ENCODE results near the gene CERT1.
"Not testable (repeated sequence)": the region's sequence is repeated elsewhere in the genome, so short reads cannot be mapped to it uniquely, and the experiment has no call there.

Gene CERT1

DNA sequence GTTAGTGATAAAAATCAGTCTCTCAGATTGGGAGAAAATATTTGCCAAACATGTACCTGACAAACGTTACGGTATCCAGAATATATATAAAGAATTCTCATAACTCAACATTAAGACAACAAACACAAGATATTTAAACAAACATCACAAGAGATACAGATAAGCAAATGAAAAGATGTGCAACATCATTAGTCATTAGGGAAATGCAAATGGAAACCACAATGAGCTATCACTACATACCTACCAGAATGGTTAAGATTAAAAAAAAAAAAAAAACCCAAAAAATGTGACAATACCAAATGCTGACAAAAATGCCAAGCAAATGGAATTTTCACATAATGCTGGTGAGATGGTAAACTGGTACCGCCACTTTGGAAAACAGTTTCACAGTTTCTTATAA lies 15.4 kb downstream of the CERT1 start:
- no peak for TF ChIP-seq ZNF384 (IDR thresholded peaks at IDR 0.05)
- TF ChIP-seq LEF1 (IDR thresholded peaks at IDR 0.05; ENCODE audit: borderline replicate concordance): no peak
- TF ChIP-seq NFRKB (IDR thresholded peaks at IDR 0.05): no peak
- TF ChIP-seq CTBP1 (IDR thresholded peaks at IDR 0.05; ENCODE audit: borderline replicate concordance): no peak
- no peak for TF ChIP-seq SP1 (IDR thresholded peaks at IDR 0.05)
- TF ChIP-seq HDGF (IDR thresholded peaks at IDR 0.05; ENCODE audit: borderline replicate concordance): no peak
- no peak for TF ChIP-seq TARDBP (IDR thresholded peaks at IDR 0.05)
- no peak for DNase-seq (ENCODE audit: extremely low spot score)
- POLR2A ChIA-PET: no interaction called here
- CTCF ChIA-PET: no interaction called here

- no peak for DNase-seq (ENCODE audit: extremely low spot score)
- POLR2A ChIA-PET: no interaction called here
- TF ChIP-seq NFRKB (IDR thresholded peaks at IDR 0.05) (no peak), SUZ12 (IDR thresholded peaks at IDR 0.05) (no peak), PKNOX1 (IDR thresholded peaks at IDR 0.05) (no peak), LEF1 (IDR thresholded peaks at IDR 0.05; ENCODE audit: borderline replicate concordance) (no peak), SP1 (IDR thresholded peaks at IDR 0.05) (no peak), HDGF (IDR thresholded peaks at IDR 0.05; ENCODE audit: borderline replicate concordance) (no peak)
- CTCF ChIA-PET: no interaction called here
These were observed 19.8 kb downstream of the CERT1 start for GRCh38 chr5:75491621-75492020.

DNA sequence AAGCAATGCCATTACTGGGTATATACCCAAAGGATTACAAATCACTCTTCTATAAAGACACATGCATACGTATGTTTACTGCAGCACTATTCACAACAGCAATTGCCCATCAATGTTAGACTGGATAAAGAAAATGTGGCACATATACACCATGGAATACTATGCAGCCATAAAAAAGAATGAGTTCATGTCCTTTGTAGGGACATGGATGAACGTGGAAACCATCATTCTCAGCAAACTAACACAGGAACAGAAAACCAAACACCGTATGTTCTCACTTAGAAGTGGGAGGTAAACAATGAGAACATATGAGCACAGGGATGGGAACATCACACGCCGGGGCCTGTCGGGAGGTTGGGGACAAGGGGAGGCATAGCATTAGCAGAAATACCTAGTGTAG lies 21.6 kb downstream of the CERT1 start:
- CTCF ChIA-PET; POLR2A ChIA-PET; DNase-seq (ENCODE audit: extremely low spot score): not testable (repeated sequence)

GRCh38 chr5:75484605-75485004 lies 26.8 kb downstream of the CERT1 start:
- ChIA-PET POLR2A (no interaction called here), CTCF (no interaction called here)
- DNase-seq (ENCODE audit: extremely low spot score): no peak
- TF ChIP-seq ZNF384 (IDR thresholded peaks at IDR 0.05) (no peak), ARNT (IDR thresholded peaks at IDR 0.05) (no peak), HDGF (IDR thresholded peaks at IDR 0.05; ENCODE audit: borderline replicate concordance) (no peak), FOXA1 (IDR thresholded peaks at IDR 0.05) (no peak), FOXK2 (IDR thresholded peaks at IDR 0.05) (no peak), L3MBTL2 (conservative IDR thresholded peaks at IDR 0.05) (no peak), PKNOX1 (IDR thresholded peaks at IDR 0.05) (no peak), SP1 (IDR thresholded peaks at IDR 0.05) (no peak), TARDBP (IDR thresholded peaks at IDR 0.05) (no peak), NFRKB (IDR thresholded peaks at IDR 0.05) (no peak), SUZ12 (IDR thresholded peaks at IDR 0.05) (no peak), ELF4 (IDR thresholded peaks at IDR 0.05) (no peak), FOXM1 (IDR thresholded peaks at IDR 0.05; ENCODE audit: borderline replicate concordance) (no peak), CTBP1 (IDR thresholded peaks at IDR 0.05; ENCODE audit: borderline replicate concordance) (no peak), BHLHE40 (IDR thresholded peaks at IDR 0.05; ENCODE audit: borderline replicate concordance) (no peak), LEF1 (IDR thresholded peaks at IDR 0.05; ENCODE audit: borderline replicate concordance) (no peak)

GRCh38 chr5:75482482-75482881 lies 28.9 kb downstream of the CERT1 start:
- ChIA-PET POLR2A (no interaction called here), CTCF (no interaction called here)
- TF ChIP-seq BHLHE40 (IDR thresholded peaks at IDR 0.05; ENCODE audit: borderline replicate concordance) (no peak), FOXM1 (IDR thresholded peaks at IDR 0.05; ENCODE audit: borderline replicate concordance) (no peak), SUZ12 (IDR thresholded peaks at IDR 0.05) (no peak), ZNF384 (IDR thresholded peaks at IDR 0.05) (no peak), ELF4 (IDR thresholded peaks at IDR 0.05) (no peak), HDGF (IDR thresholded peaks at IDR 0.05; ENCODE audit: borderline replicate concordance) (no peak), L3MBTL2 (conservative IDR thresholded peaks at IDR 0.05) (no peak), FOXA1 (IDR thresholded peaks at IDR 0.05) (no peak), ARNT (IDR thresholded peaks at IDR 0.05) (no peak), TARDBP (IDR thresholded peaks at IDR 0.05) (no peak)
- no peak for DNase-seq (ENCODE audit: extremely low spot score)

DNA sequence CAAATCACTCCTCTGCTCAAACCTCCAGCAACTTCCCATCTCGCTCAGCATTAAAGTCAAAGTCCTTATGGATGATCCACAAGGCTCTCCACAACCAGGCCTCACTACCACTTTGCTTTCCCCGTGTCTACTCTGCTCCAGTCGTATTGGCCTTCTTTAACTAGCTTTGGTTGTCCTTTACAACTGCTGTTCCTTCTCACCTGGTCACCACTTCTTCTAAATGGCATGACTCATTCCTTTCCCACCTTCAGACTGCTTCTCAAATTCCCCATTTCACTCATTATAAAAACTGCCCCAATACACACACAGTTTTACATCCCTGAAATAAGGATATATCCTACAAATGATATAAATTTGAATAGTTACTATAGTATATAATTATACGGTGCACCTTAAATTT lies 30.4 kb downstream of the CERT1 start:
- POLR2A ChIA-PET: no interaction called here
- no peak for TF ChIP-seq SP1 (IDR thresholded peaks at IDR 0.05)
- TF ChIP-seq FOXM1 (IDR thresholded peaks at IDR 0.05; ENCODE audit: borderline replicate concordance): no peak
- TF ChIP-seq HDGF (IDR thresholded peaks at IDR 0.05; ENCODE audit: borderline replicate concordance): no peak
- no peak for TF ChIP-seq LEF1 (IDR thresholded peaks at IDR 0.05; ENCODE audit: borderline replicate concordance)
- TF ChIP-seq L3MBTL2 (conservative IDR thresholded peaks at IDR 0.05): no peak
- CTCF ChIA-PET: interaction anchor here (0.6 kb wide), 1 partner anchor 20 kb away, joined by 7 read pairs; no protein-coding TSS in a partner anchor
- no peak for DNase-seq (ENCODE audit: extremely low spot score)

DNA sequence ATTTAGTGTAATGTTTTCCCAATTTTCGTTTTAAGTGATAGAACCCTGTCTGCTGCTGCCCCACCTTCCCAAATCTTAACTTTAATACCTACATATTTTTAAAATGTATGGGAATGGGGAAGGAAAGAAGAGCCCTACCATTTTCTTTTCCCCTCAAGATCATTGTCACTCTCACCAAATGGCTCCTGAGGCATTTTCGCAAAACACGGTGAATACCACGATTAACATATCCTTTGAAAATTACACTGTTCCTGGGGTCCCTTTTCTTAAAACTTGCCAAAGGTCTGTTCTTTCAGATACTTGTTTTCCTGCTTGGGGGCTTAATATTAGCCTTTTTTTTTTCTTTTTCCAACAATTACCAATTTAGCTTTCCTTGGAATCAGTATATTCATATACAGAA lies 36.1 kb downstream of the CERT1 start:
- TF ChIP-seq LEF1 (IDR thresholded peaks at IDR 0.05; ENCODE audit: borderline replicate concordance) (no peak), ZNF384 (IDR thresholded peaks at IDR 0.05) (no peak), L3MBTL2 (conservative IDR thresholded peaks at IDR 0.05) (no peak), BHLHE40 (IDR thresholded peaks at IDR 0.05; ENCODE audit: borderline replicate concordance) (no peak)
- POLR2A ChIA-PET: no interaction called here
- CTCF ChIA-PET: interaction anchor here (0.8 kb wide), 1 partner anchor 109 kb away, joined by 4 read pairs; no protein-coding TSS in a partner anchor
- DNase-seq (ENCODE audit: extremely low spot score): no peak

GRCh38 chr5:75473463-75473862 lies 38.0 kb downstream of the CERT1 start:
- ChIA-PET POLR2A (no interaction called here), CTCF (interaction anchor here (0.7 kb wide), 1 partner anchor 325 kb away, joined by 3 read pairs; no protein-coding TSS in a partner anchor)
- DNase-seq (ENCODE audit: extremely low spot score): no peak
- no peak for TF ChIP-seq PKNOX1 (IDR thresholded peaks at IDR 0.05)
- TF ChIP-seq TARDBP (IDR thresholded peaks at IDR 0.05): no peak
- no peak for TF ChIP-seq ZNF384 (IDR thresholded peaks at IDR 0.05)
- no peak for TF ChIP-seq FOXM1 (IDR thresholded peaks at IDR 0.05; ENCODE audit: borderline replicate concordance)
- no peak for TF ChIP-seq SUZ12 (IDR thresholded peaks at IDR 0.05)
- no peak for TF ChIP-seq L3MBTL2 (conservative IDR thresholded peaks at IDR 0.05)
- TF ChIP-seq SP1 (IDR thresholded peaks at IDR 0.05): no peak
- TF ChIP-seq HDGF (IDR thresholded peaks at IDR 0.05; ENCODE audit: borderline replicate concordance): no peak
- TF ChIP-seq FOXK2 (IDR thresholded peaks at IDR 0.05): no peak
- TF ChIP-seq LEF1 (IDR thresholded peaks at IDR 0.05; ENCODE audit: borderline replicate concordance): no peak
- no peak for TF ChIP-seq ELF4 (IDR thresholded peaks at IDR 0.05)
- no peak for TF ChIP-seq FOXA1 (IDR thresholded peaks at IDR 0.05)
- no peak for TF ChIP-seq NFRKB (IDR thresholded peaks at IDR 0.05)
- TF ChIP-seq BHLHE40 (IDR thresholded peaks at IDR 0.05; ENCODE audit: borderline replicate concordance): no peak
- no peak for TF ChIP-seq ARNT (IDR thresholded peaks at IDR 0.05)
- TF ChIP-seq CTBP1 (IDR thresholded peaks at IDR 0.05; ENCODE audit: borderline replicate concordance): no peak

All from HEK293T (cell line).